Stimulated activated memory B cell treated with anti-CD40 and anti-IgM and Interleukin-4, amounts not matched to agents 10 μg/mL and 1 μg/mL and 100 μg/mL, for 72 hours (primary cell): ENCODE results near the gene CDK5RAP2.
A peak's percentile ranks its signal among the peaks of the same experiment; 100 is the strongest.

Source experiments
- ATAC-seq: fragments of 150-1000 bp; cut with Tn5 transposase; 2 replicates; pipeline ENCODE4 v1.10.0; 2021
- H3K27ac Mint-ChIP-seq: one replicate; pipeline ENCODE4 v1.8.0; 2022; ENCODE audit warnings: mild to moderate bottlenecking, mixed read lengths
- H3K27me3 Mint-ChIP-seq: one replicate; pipeline ENCODE4 v1.8.0; 2022; ENCODE audit warnings: mixed read lengths
- H3K36me3 Mint-ChIP-seq: one replicate; pipeline ENCODE4 v1.8.0; 2022; ENCODE audit warnings: mixed read lengths
- H3K4me1 Mint-ChIP-seq: one replicate; pipeline ENCODE4 v1.8.0; 2022; ENCODE audit warnings: mixed read lengths
- H3K4me3 Mint-ChIP-seq: one replicate; pipeline ENCODE4 v1.8.0; 2022; ENCODE audit warnings: mild to moderate bottlenecking, moderate library complexity, mixed read lengths
- H3K9me3 Mint-ChIP-seq: one replicate; pipeline ENCODE4 v1.8.0; 2022; ENCODE audit warnings: mixed read lengths

Gene CDK5RAP2

DNA sequence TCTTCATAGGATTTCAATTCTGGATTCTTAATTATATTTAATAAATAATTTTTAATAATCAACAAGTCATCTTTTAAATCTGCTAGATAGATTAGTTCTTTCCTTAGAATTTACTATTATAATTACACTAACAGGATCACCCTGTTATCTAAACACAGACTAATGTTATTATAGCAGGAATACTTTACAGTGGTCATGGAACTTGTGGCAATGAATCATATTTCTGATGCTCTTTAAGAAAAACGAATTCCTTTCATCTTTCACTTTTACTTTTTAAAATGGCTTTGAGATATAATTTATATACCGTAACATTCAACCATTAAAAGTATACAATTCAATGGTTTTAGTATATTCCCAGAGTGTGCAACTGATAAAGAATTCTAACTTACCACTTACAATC is 29.7 kb upstream of the CDK5RAP2 start:
- Mint-ChIP-seq H3K4me3 (no peak overlapping the region), H3K27me3 (no peaks in the 10 kb centered on the region), H3K27ac (no peak overlapping the region), H3K9me3 (peaks cover 4% of the 10 kb centered on the region), H3K36me3 (peaks cover 32% of the 10 kb centered on the region), H3K4me1 (peaks cover 6% of the 10 kb centered on the region)
- ATAC-seq = no peak

DNA sequence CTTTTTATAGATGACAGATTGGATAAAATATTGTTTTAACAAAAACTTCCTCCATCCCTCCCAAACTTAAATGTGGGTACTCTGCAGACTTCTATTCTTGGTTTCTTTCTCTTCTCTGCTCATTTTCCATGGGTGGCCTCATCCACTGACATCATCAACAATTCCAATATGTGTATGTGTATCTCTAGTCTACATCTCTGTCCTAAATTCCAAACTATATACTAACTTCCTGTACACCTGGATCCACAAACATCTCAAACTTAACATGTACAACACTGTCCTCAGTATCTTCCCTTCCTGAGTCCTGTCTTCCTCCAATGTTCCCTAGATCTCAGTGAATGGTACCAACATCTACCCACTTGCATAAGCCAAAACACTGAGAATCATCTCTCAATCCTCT is 28.5 kb upstream of the CDK5RAP2 start:
- Mint-ChIP-seq H3K27me3 (no peaks in the 10 kb centered on the region), H3K4me3 (no peak overlapping the region), H3K4me1 (peaks cover 6% of the 10 kb centered on the region), H3K27ac (no peak overlapping the region), H3K36me3 (peaks cover 35% of the 10 kb centered on the region), H3K9me3 (peaks cover 4% of the 10 kb centered on the region)
- no peak for ATAC-seq

DNA sequence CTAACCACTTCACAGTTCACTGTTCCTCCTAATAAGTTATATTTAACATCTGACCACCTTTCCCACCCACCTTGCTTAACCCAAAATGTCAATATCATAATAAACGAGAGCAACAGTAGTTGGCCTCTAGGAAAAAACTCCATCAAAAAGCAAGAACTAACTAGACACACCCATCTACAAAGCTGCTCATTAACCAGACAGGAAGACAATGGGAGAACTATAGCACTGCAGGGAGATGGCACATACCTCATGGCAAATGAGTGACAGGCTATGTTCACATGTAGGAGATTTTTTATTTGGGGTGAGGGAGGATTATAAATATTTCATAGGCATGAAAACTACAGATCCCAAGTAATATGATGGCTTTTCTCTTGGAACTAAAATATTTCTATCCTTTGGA is 23.6 kb upstream of the CDK5RAP2 start:
- ATAC-seq = no peak
- Mint-ChIP-seq H3K27ac (no peak overlapping the region), H3K9me3 (no peaks in the 10 kb centered on the region), H3K4me1 (no peaks in the 10 kb centered on the region), H3K36me3 (peaks cover 17% of the 10 kb centered on the region), H3K27me3 (no peaks in the 10 kb centered on the region), H3K4me3 (no peak overlapping the region)

DNA sequence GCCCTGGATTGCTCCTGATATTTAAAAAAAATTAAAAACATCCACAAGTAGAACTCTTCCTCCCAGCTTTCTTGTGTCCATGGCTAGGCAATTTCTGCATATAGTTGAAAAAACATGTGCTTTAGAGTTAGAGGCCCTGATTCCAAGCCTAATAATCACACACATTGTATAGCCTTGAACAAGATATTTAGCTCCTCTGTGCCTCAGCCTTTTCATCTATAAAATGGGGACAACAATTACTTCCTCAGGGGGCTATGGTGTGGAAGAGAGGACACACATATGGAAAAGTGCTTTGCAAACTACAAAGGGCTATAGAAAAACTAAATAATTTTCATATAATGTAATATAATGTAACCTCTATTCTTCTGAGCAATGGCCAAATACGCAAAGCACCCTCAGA is 23.0 kb upstream of the CDK5RAP2 start:
- no peaks in the 10 kb centered on the region for H3K27me3 Mint-ChIP-seq
- H3K27ac Mint-ChIP-seq = no peak overlapping the region
- H3K9me3 Mint-ChIP-seq = no peaks in the 10 kb centered on the region
- H3K4me1 Mint-ChIP-seq = no peaks in the 10 kb centered on the region
- ATAC-seq = no peak
- peaks cover 14% of the 10 kb centered on the region for H3K36me3 Mint-ChIP-seq
- H3K4me3 Mint-ChIP-seq = no peak overlapping the region

DNA sequence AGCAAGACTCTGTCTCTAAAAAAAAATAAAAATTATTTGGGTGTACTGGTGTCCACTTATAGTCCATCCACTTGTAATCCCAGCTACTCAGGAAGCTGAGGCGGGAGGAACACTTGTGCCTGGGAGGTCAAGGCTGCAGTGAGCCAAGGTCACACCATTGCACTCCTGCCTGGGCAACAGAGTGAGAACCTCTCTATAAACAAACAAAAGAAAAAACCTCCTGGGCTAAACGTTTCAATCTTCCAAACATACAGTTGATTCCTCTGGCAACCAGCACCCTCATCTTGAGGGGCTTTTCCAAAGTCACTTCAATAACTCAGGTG is 13.9 kb upstream of the CDK5RAP2 start:
- H3K27ac Mint-ChIP-seq = no peak overlapping the region
- H3K27me3 Mint-ChIP-seq = no peaks in the 10 kb centered on the region
- no peak overlapping the region for H3K4me3 Mint-ChIP-seq
- H3K9me3 Mint-ChIP-seq = no peaks in the 10 kb centered on the region
- ATAC-seq = no peak
- H3K4me1 Mint-ChIP-seq = no peaks in the 10 kb centered on the region
- H3K36me3 Mint-ChIP-seq = peaks cover 5% of the 10 kb centered on the region

DNA sequence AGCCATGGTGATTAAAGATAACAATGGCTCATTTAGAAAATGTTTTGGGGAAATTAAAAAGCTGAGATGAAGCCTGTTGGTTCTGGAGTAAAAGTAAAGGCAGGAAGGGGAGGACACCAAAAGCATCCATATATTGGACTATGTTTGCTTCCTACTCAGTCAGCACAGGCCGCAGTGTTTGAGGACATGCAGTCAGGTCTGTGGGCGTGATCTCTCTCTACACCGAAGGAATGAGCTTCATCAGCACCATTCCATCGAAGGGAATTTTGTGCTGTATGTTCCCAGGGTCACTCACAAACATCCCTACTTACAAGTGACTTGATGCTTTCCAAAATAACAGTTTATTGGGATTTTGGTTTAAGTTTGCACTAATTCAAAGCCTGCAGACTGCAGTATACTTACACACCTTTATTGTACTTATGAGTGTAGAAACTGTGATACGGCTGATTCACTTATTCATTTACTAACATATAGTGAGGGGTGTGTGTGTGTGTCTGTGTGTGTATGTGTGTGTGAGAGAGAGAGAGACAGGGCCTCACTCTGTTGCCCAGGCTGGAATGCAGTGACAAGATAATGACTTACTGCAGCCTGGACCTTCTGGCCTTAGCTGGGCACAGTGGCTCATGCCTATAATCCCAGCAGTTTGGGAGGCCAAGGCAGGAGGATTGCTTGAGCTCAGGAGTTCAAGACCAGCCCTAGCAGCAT is 13.4 kb upstream of the CDK5RAP2 start:
- H3K27me3 Mint-ChIP-seq = no peaks in the 10 kb centered on the region
- H3K27ac Mint-ChIP-seq = no peak overlapping the region
- peaks cover 5% of the 10 kb centered on the region for H3K36me3 Mint-ChIP-seq
- no peak overlapping the region for H3K4me3 Mint-ChIP-seq
- ATAC-seq = no peak
- H3K4me1 Mint-ChIP-seq = no peaks in the 10 kb centered on the region
- H3K9me3 Mint-ChIP-seq = no peaks in the 10 kb centered on the region

DNA sequence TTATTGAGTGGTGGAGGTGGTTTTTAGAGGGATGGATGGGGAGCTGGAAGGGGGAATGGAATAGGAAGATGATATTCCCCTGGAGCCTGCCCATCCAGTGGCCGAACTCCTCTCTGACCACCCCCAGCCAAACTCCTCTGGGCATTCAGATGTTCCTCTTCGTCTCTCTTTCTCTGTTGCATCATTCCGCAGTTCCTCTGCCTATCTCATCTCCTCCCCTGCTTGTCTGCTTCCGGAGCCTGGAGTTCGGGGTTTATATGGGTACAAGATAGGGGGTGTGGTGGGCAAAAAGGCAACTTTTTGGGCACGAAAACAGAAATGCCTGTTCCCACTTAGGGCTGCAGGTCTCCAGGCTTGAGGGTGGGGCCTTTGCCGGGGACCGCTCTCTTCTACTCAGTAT is 12.2 kb upstream of the CDK5RAP2 start:
- Mint-ChIP-seq H3K36me3 (peaks cover 5% of the 10 kb centered on the region), H3K9me3 (no peaks in the 10 kb centered on the region), H3K27ac (no peak overlapping the region), H3K4me3 (no peak overlapping the region), H3K4me1 (no peaks in the 10 kb centered on the region), H3K27me3 (no peaks in the 10 kb centered on the region)
- ATAC-seq = no peak

DNA sequence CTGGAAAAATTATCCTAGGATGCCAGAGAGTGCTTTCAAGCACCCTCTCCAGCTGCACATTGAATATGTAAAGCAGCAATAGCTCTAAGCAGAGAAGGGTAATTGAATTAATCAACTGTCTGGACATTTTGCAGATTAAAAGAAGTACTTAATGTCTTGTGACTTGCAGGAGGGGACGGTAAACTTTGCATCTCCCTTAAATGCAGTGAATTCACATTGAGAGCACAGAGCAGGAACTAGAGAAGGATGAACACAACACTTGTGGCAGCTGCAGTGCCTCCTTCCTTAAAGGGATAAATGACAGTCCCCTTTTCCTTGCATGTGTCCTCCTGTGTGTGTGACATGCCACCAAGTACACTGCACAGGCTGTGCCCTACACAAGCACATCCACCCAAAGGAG is 7.4 kb upstream of the CDK5RAP2 start:
- no peak for ATAC-seq
- Mint-ChIP-seq H3K27me3 (no peaks in the 10 kb centered on the region), H3K27ac (no peak overlapping the region), H3K4me3 (no peak overlapping the region), H3K4me1 (peaks cover 16% of the 10 kb centered on the region), H3K9me3 (no peaks in the 10 kb centered on the region), H3K36me3 (no peaks in the 10 kb centered on the region)

DNA sequence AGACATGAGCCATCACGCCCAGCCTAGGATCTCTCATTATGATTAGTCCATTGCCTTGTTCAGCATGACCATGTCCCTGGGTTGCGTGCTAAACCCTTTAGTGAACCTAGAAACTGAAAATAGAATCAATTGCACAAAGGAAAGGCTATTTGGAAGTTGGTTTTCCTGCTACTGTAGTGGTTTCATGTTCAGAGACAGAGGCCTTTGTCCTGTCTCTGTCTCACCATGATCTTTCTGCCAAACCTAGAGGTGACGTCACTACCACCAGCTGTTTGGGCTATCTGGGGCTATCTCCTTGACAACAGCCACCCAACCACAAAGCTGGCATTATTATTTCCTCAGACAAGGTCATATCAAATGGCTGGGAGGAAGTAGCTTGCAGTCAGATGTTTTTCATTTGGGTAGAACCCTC is 4.0 kb upstream of the CDK5RAP2 start:
- ATAC-seq = peak; percentile 75
- Mint-ChIP-seq H3K36me3 (no peaks in the 10 kb centered on the region), H3K27ac (peak overlapping the region; percentile 46)

DNA sequence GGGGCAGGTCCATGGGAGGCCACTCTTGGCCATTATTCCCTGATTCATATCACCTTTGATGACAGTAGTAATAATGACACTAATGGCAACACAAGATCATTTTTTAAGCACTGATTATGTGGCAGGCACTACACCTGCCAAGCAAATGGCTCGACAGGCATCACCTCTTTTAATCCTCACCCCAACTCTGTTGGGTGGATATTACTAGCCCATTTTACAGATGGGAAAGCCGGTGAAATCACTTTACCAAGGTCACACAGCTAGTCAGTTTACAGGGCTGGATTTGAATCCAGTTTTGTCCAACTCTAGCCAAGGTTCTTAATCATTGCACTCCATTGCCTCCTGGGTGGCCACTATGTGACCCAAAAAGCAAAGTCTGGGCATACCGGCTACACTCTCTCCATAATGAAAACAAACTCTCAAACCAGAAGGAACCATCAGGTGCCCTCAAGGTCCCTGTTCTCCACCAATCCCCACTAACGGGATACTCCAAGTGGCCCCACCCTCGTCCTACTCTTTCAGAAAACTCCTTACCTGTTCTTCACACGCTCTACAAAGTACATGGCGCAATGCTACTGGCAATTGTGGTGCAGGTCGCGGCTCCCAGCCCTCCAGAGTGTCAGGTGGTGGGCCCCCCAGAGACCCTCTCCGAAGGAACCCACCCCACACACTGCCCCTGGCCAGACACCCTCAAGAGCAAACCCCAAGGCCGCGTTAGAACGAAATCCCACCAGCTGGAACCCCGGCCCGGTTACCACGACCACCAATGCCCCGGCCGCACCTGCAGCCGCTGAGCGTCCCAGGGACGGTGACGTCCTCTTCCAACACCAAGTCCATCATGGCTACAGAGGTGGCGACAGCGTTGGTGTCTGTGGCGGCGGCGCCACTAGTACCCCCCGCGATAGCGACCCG is 572 bp downstream of the CDK5RAP2 start:
- peak overlapping the region; percentile 99 for H3K27ac Mint-ChIP-seq
- peaks cover 55% of the 10 kb centered on the region for H3K4me1 Mint-ChIP-seq
- peak; percentile 69 for ATAC-seq

More for the DNA sequence above, 4.0 kb upstream of the CDK5RAP2 start:
- no peak overlapping the region for H3K4me3 Mint-ChIP-seq
- peaks cover 41% of the 10 kb centered on the region for H3K4me1 Mint-ChIP-seq
- H3K9me3 Mint-ChIP-seq = no peaks in the 10 kb centered on the region
- no peaks in the 10 kb centered on the region for H3K27me3 Mint-ChIP-seq

DNA sequence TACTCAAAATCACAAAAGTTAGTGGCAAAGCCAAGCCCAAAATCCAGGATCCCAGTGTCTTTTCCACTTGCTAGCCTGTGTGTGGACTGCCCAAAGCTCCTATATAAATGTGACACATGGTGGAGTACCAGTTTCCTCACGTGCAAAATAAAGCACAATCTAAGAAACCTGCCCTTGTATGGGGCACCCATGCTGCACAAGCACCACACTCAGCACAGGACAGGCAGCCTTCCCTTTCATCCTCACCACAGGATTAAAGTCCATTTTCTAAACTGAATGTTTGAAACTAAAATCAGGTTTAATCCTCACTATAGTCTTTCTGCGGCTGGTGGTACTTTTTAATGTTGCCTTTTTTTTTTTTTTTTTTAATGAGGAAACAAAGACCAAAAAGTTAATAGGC is 5.5 kb downstream of the CDK5RAP2 start:
- H3K27ac Mint-ChIP-seq = no peak overlapping the region

More for the DNA sequence above, 572 bp downstream of the CDK5RAP2 start:
- Mint-ChIP-seq H3K4me3 (peak overlapping the region; percentile 98), H3K27me3 (no peaks in the 10 kb centered on the region), H3K9me3 (no peaks in the 10 kb centered on the region), H3K36me3 (peaks cover 8% of the 10 kb centered on the region)

DNA sequence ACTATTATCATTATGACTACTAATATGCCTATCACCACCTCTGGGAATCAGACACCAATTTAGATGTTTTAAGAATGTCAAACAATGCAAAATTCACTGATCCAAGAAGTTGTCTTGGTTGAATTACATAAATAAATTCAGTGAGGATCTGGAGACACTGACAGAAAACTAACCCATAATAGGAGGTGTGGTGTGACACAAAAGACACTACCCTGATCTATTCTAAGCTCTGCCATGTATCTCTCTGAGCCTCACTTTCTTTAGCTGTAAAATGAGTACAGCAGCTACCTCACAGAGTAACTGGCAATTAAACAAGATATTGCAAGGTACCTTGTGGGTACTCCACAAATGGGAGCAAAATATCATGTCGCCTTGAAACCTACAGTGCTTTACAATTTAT is 7.5 kb downstream of the CDK5RAP2 start:
- no peak overlapping the region for H3K27ac Mint-ChIP-seq
- H3K9me3 Mint-ChIP-seq = no peaks in the 10 kb centered on the region
- ATAC-seq = no peak
- H3K4me3 Mint-ChIP-seq = no peak overlapping the region
- peaks cover 45% of the 10 kb centered on the region for H3K36me3 Mint-ChIP-seq
- peaks cover 21% of the 10 kb centered on the region for H3K4me1 Mint-ChIP-seq
- H3K27me3 Mint-ChIP-seq = no peaks in the 10 kb centered on the region

More for the DNA sequence above, 5.5 kb downstream of the CDK5RAP2 start:
- Mint-ChIP-seq H3K9me3 (no peaks in the 10 kb centered on the region), H3K27me3 (no peaks in the 10 kb centered on the region), H3K36me3 (peaks cover 29% of the 10 kb centered on the region), H3K4me1 (peaks cover 36% of the 10 kb centered on the region), H3K4me3 (no peak overlapping the region)
- ATAC-seq = no peak

DNA sequence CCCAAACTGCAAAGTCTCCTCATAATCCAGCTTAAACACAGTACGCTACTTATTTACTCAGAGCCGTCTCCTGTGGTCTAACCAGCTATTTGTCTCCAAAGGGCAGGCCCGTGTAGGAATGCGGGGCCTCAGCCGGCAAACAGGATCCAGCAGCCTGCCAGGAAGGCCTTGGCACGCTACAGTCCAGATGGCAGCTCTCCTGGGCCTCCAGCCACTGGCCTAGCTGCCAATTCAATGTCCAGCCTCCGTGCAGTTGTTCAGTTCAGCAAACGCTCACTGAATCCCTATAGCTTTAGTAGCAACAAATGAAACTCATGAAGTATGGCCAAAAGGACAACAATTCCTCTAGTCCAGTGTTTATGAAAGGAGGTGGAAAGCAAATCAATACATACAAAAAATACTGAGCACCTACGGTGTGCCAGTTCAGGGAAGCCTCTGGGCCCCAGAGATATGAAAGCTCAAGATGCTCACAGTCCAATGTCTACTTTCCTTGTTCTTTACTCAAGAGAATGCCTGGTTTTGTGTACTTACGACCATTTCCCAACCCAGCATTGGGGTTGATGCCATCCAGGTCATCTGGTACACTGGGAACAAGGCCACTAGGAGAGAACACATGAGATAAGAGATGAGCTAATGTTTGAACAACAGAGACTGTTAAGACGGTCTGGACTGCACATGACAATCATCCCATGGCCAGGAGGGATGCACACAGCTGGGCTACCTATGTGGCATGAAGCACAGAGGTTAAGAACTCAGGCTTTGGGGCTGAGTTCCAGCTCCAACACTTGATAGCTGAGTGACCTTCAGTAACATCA is 8.3 kb downstream of the CDK5RAP2 start:
- Mint-ChIP-seq H3K4me1 (peaks cover 15% of the 10 kb centered on the region), H3K36me3 (peaks cover 43% of the 10 kb centered on the region), H3K9me3 (no peaks in the 10 kb centered on the region), H3K4me3 (no peak overlapping the region), H3K27me3 (no peaks in the 10 kb centered on the region), H3K27ac (no peak overlapping the region)
- no peak for ATAC-seq

DNA sequence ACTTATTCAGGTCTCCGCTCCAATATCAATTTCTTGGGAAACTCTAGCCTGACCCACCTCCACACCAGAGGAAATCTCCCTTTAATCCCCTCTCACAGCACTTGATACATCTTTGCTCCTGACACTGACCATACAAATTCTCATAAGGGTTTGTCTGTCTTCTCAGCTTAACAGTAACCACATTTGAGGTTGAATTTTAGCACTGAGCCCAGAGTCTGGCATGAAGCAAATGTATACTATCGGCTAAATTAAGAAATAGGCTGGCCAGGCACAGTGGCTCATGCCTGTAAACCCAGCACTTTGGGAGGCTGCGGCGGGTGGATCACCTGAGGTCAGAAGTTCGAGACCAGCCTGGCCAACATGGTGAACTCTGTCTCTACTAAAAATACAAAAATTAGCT is 9.7 kb downstream of the CDK5RAP2 start:
- Mint-ChIP-seq H3K4me3 (no peak overlapping the region), H3K27me3 (no peaks in the 10 kb centered on the region), H3K9me3 (no peaks in the 10 kb centered on the region), H3K4me1 (peaks cover 14% of the 10 kb centered on the region), H3K36me3 (peaks cover 55% of the 10 kb centered on the region), H3K27ac (no peak overlapping the region)
- ATAC-seq = no peak

DNA sequence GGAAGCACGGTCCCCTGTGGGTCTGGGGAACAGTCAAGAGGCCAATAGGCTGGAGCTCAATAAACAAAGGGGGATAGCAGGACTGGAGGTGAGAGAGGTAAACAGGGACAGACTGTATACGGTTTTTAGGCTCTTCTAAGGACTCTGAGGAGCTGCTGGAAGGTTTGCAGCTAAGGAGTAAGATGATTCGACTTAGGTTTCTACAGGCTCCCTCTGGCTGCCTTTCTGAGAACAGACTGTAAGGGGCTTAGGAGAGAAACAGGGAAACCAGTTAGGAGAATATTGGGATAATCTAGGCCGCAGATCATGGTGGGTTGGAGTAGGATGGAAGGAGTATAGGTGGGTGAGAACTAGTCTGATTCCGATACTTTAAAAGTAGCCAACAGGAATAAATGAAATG is 10.4 kb downstream of the CDK5RAP2 start:
- H3K36me3 Mint-ChIP-seq = peaks cover 63% of the 10 kb centered on the region
- no peak for ATAC-seq

More for the DNA sequence above, 10.4 kb downstream of the CDK5RAP2 start:
- H3K4me3 Mint-ChIP-seq = no peak overlapping the region
- no peak overlapping the region for H3K27ac Mint-ChIP-seq
- H3K4me1 Mint-ChIP-seq = peaks cover 15% of the 10 kb centered on the region
- no peaks in the 10 kb centered on the region for H3K9me3 Mint-ChIP-seq
- H3K27me3 Mint-ChIP-seq = no peaks in the 10 kb centered on the region
